GM21447 (cell line): Measurements from ENCODE around the gene NUDT3.
"Not testable (repeated sequence)": the region's sequence is repeated elsewhere in the genome, so short reads cannot be mapped to it uniquely, and the experiment has no call there.

Experiments used
- ATAC-seq: cut with Tn5 transposase; IDR thresholded peaks from one replicate; pipeline ENCODE4 v1.9.1; 2021; ENCODE audit not compliant: unreplicated experiment

NUDT3 gene

GRCh38 chr6:34324738-34325444, 67.6 kb downstream of the NUDT3 start:
- no peak for ATAC-seq

GRCh38 chr6:34324221-34324620, 68.2 kb downstream of the NUDT3 start:
- ATAC-seq: not testable (repeated sequence)

- no peak for ATAC-seq
Observed at GRCh38 chr6:34323300-34323699, 69.2 kb downstream of the NUDT3 start.

GRCh38 chr6:34322732-34323131, 69.7 kb downstream of the NUDT3 start:
- ATAC-seq: no peak

- ATAC-seq: no peak
Observed at GRCh38 chr6:34321821-34322220, 70.6 kb downstream of the NUDT3 start.

- ATAC-seq: no peak
Observed at GRCh38 chr6:34319471-34319885, 73.0 kb downstream of the NUDT3 start.

- no peak for ATAC-seq
Observed at GRCh38 chr6:34318499-34319470, 73.7 kb downstream of the NUDT3 start.

GRCh38 chr6:34317882-34318498, 74.5 kb downstream of the NUDT3 start:
- no peak for ATAC-seq

- no peak for ATAC-seq
Observed at GRCh38 chr6:34317172-34317477, 75.3 kb downstream of the NUDT3 start.

- no peak for ATAC-seq
Observed at GRCh38 chr6:34316431-34317171, 75.9 kb downstream of the NUDT3 start.

- no peak for ATAC-seq
Observed at GRCh38 chr6:34315780-34316179, 76.7 kb downstream of the NUDT3 start.

GRCh38 chr6:34315256-34315655, 77.2 kb downstream of the NUDT3 start:
- no peak for ATAC-seq

- ATAC-seq: no peak
Observed at GRCh38 chr6:34312259-34312658, 80.2 kb downstream of the NUDT3 start.

GRCh38 chr6:34310817-34311216, 81.7 kb downstream of the NUDT3 start:
- no peak for ATAC-seq

- no peak for ATAC-seq
Observed at GRCh38 chr6:34308483-34308882, 84.0 kb downstream of the NUDT3 start.

GRCh38 chr6:34305982-34306708, 86.3 kb downstream of the NUDT3 start:
- ATAC-seq: no peak

GRCh38 chr6:34305497-34305896, 87.0 kb downstream of the NUDT3 start:
- no peak for ATAC-seq

GRCh38 chr6:34304164-34304563, 88.3 kb downstream of the NUDT3 start:
- no peak for ATAC-seq

GRCh38 chr6:34302929-34303328, 89.5 kb downstream of the NUDT3 start:
- no peak for ATAC-seq

- ATAC-seq: no peak
Observed at GRCh38 chr6:34301408-34301807, 91.1 kb downstream of the NUDT3 start.
